GM13977 (cell line): ENCODE measurements around the gene POFUT2.

Experiments used
- DNase-seq: peaks from one replicate; pipeline ENCODE4 v3.0.0; 2012; ENCODE audit warnings: low spot score
- CTCF ChIP-seq: IDR thresholded peaks from 2 replicates; pipeline ENCODE4 v1.5.1; 2012; ENCODE audit warnings: mild to moderate bottlenecking, control low read depth; ENCODE audit not compliant: insufficient read depth; ENCODE audit errors: extremely low read depth, missing control alignments
- in situ Hi-C: fragments of 300-500 bp; cut with MboI; formaldehyde crosslinking; loops from one replicate; pipeline ENCODE4 v1.12.0; 2022; ENCODE audit warnings: low sequenced_read_pairs, low pct_unique_long_range_greater_than_20kb, mixed read lengths, inconsistent platforms; ENCODE audit not compliant: unreplicated experiment

The POFUT2 gene

GRCh38 chr21:45326169-45326851 is 38.6 kb upstream of the POFUT2 start:
- TF ChIP-seq CTCF = no peak
- in situ Hi-C loops = no loop called here
- DNase-seq = no peak

GRCh38 chr21:45325206-45326168 is 37.8 kb upstream of the POFUT2 start:
- no peak for TF ChIP-seq CTCF
- DNase-seq = no peak
- in situ Hi-C loops = no loop called here

- in situ Hi-C loops = no loop called here
- TF ChIP-seq CTCF = no peak
- DNase-seq = no peak
Observed at GRCh38 chr21:45324489-45325205, 37.0 kb upstream of the POFUT2 start.

GRCh38 chr21:45323487-45324311 is 36.0 kb upstream of the POFUT2 start:
- no peak for DNase-seq
- in situ Hi-C loops = no loop called here
- TF ChIP-seq CTCF = no peak

GRCh38 chr21:45322960-45323461 is 35.3 kb upstream of the POFUT2 start:
- in situ Hi-C loops = no loop called here
- TF ChIP-seq CTCF = no peak
- no peak for DNase-seq
